Liver (tissue), 9 donors: Measurements from ENCODE around the gene GATA5. TPM values are rescaled to one million over a fixed set of nuclear protein-coding genes. Genes with fewer than 3 reads are reported as not detected.
"Not testable (repeated sequence)": the region's sequence is repeated elsewhere in the genome, so short reads cannot be mapped to it uniquely, and the experiment has no call there.

Experiments
- DNase-seq: peaks from one replicate; pipeline ENCODE4 v3.0.0-alpha.2; 2017; ENCODE audit warnings: low spot score
- H3K27ac ChIP-seq, 2 donors: one replicate each; pipeline ENCODE4 v1.7.0; 2013; ENCODE audit warnings: inconsistent platforms in 2 of 2, low read length in 2 of 2, control low read depth in 1 of 2, low read depth in 1 of 2, mild to moderate bottlenecking in 1 of 2
- H3K27me3 ChIP-seq, 4 donors: one replicate each; pipeline versions ENCODE4 v1.6.1 to v1.7.0; 2013; ENCODE audit warnings: low read length in 3 of 4, inconsistent platforms in 1 of 4, mild to moderate bottlenecking in 1 of 4, moderate library complexity in 1 of 4; ENCODE audit not compliant: control insufficient read depth in 4 of 4, insufficient read depth in 4 of 4
- H3K36me3 ChIP-seq, 4 donors: one replicate each; pipeline versions ENCODE4 v1.6.1 to v1.7.0; 2013; ENCODE audit warnings: low read length in 3 of 4, mild to moderate bottlenecking in 3 of 4, low read depth in 1 of 4, moderate library complexity in 1 of 4; ENCODE audit not compliant: control insufficient read depth in 4 of 4, insufficient read depth in 3 of 4
- H3K4me1 ChIP-seq, 4 donors: one replicate each; pipeline versions ENCODE4 v1.6.1 to v1.7.0; 2013; ENCODE audit warnings: low read length in 3 of 4, mild to moderate bottlenecking in 3 of 4, moderate library complexity in 1 of 4; ENCODE audit not compliant: control insufficient read depth in 4 of 4, insufficient read depth in 4 of 4
- H3K4me3 ChIP-seq, 3 donors: one replicate each; pipeline versions ENCODE4 v1.6.1 to v1.7.0; 2013; ENCODE audit warnings: low read length in 3 of 3, control low read depth in 1 of 3, low read depth in 1 of 3, mild to moderate bottlenecking in 1 of 3
- H3K9ac ChIP-seq, 2 donors: one replicate each; pipeline ENCODE4 v1.7.0; 2013; ENCODE audit warnings: low read length in 2 of 2, mild to moderate bottlenecking in 2 of 2, moderate library complexity in 2 of 2, control low read depth in 1 of 2, low read depth in 1 of 2
- H3K9me3 ChIP-seq, 4 donors: one replicate each; pipeline versions ENCODE4 v1.6.1 to v1.7.0; 2013; ENCODE audit warnings: low read length in 3 of 4; ENCODE audit not compliant: control insufficient read depth in 4 of 4
- EGR1 ChIP-seq, 2 donors: IDR thresholded peaks; 2 replicates each; pipeline ENCODE4 v1.6.1; 2016 to 2018; ENCODE audit warnings: antibody characterized with exemption in 2 of 2, low read depth in 2 of 2
- FOXA1 ChIP-seq: IDR thresholded peaks from 2 replicates; pipeline ENCODE4 v1.6.1; 2016; ENCODE audit warnings: antibody characterized with exemption
- FOXA2 ChIP-seq: IDR thresholded peaks from 2 replicates; pipeline ENCODE4 v1.6.1; 2016; ENCODE audit warnings: antibody characterized with exemption
- GABPA ChIP-seq, 2 donors: IDR thresholded peaks in 1 of 2; conservative IDR thresholded peaks in 1 of 2; 2 replicates each; pipeline ENCODE4 v1.6.1; 2016; ENCODE audit warnings: antibody characterized with exemption in 2 of 2, mild to moderate bottlenecking in 1 of 2, moderate library complexity in 1 of 2
- HNF4G ChIP-seq: IDR thresholded peaks from 2 replicates; pipeline ENCODE4 v1.6.1; 2016; ENCODE audit warnings: antibody characterized with exemption
- JUND ChIP-seq, 2 donors: IDR thresholded peaks; 2 replicates each; pipeline ENCODE4 v1.6.1; 2016; ENCODE audit warnings: antibody characterized with exemption in 2 of 2
- NR2F2 ChIP-seq: IDR thresholded peaks from 2 replicates; pipeline ENCODE4 v1.6.1; 2016; ENCODE audit warnings: antibody characterized with exemption
- RXRA ChIP-seq, 2 donors: IDR thresholded peaks; 2 replicates each; pipeline ENCODE4 v1.6.1; 2017 to 2018; ENCODE audit warnings: antibody characterized with exemption in 2 of 2, mild to moderate bottlenecking in 1 of 2
- TAF1 ChIP-seq: conservative IDR thresholded peaks from 2 replicates; pipeline ENCODE4 v1.6.1; 2016; ENCODE audit warnings: antibody characterized with exemption, mild to moderate bottlenecking
- WGBS: extraction: QIAGEN DNeasy Blood & Tissue Kit; methylation state at CpG from one replicate; pipeline ENCODE4 v1.1.7; 2013; 5-methylcytosine and 5-hydroxymethylcytosine counted together
- polyA plus RNA-seq, 2 donors: library from polyadenylated mRNA; stranded (reverse) in 1 of 2; unstranded in 1 of 2; fragments of 200-250 nt in 1 of 2; fragments of >200 nt in 1 of 2; fragmentation: Nextera tagmentation in 1 of 2; extraction: Ambion mirVana in 1 of 2; gene quantifications; one replicate each; pipeline versions ENCODE4 v1.2.1 to v1.2.3, GENCODE V29; 2013 to 2015
- total RNA-seq, 2 donors: library from RNA; depleted of rRNA; stranded (reverse); fragments of >200 nt; gene quantifications; one replicate each; pipeline ENCODE4 v1.2.3, GENCODE V29; 2014
- TF ChIP-seq, protein P1 (sequence below): IDR thresholded peaks from 2 replicates; pipeline ENCODE4 v1.6.1; 2016; ENCODE audit warnings: antibody characterized with exemption
- TF ChIP-seq, protein P2 (sequence below): fragments of 150-350 bp; IDR thresholded peaks from 2 replicates; pipeline ENCODE4 v1.5.1; 2017; ENCODE audit warnings: improper control_type of control experiment, low read depth, low read length; ENCODE audit not compliant: missing input control
- TF ChIP-seq, protein P3 (sequence below): IDR thresholded peaks from 2 replicates; pipeline ENCODE4 v1.6.1; 2016; ENCODE audit warnings: antibody characterized with exemption
- TF ChIP-seq, protein P4 (sequence below): IDR thresholded peaks from 2 replicates; pipeline ENCODE4 v1.6.1; 2016; ENCODE audit warnings: antibody characterized with exemption, mild to moderate bottlenecking
- donor health status: healthy.
- donor health status: healthy.
- donor health status: healthy.
- donor health status: healthy.
- donor health status: healthy.

The GATA5 gene
- total and polyA plus RNA-seq, 4 donors, result 0.25 to 6.1 (median 0.34) TPM

DNA sequence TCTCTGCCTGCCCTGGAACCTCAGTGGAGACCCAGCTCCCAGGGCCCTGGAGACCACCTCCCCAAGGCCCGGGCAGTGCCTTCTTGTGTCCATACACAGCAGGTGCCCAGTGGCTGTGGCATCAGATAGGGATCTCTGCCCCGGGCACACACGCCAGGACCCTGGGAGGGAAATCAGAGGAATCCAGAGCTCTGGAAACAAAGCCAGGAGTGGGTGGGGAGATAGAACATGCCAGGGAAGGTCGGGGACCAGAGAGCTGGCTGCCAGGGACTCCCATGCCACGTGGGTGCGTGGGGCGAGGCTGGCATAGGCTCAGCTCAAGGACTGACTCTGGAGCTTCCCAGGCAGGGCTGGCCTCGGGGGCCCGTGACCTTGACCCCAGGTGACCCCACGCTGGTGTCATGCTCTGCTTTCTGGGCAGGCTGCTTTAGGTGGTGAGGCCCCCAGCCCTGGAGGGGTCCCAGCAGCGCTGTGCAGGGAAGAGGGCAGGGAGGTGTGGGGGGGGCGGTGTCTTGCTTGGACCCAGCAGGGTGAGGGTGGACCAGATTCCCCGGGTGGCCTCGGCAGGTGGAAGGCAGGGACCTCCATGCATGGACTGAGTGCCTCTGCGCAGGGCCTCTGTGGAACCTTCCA lies 17.6 kb upstream of the GATA5 start (continued):
- TF ChIP-seq, protein P1, sequence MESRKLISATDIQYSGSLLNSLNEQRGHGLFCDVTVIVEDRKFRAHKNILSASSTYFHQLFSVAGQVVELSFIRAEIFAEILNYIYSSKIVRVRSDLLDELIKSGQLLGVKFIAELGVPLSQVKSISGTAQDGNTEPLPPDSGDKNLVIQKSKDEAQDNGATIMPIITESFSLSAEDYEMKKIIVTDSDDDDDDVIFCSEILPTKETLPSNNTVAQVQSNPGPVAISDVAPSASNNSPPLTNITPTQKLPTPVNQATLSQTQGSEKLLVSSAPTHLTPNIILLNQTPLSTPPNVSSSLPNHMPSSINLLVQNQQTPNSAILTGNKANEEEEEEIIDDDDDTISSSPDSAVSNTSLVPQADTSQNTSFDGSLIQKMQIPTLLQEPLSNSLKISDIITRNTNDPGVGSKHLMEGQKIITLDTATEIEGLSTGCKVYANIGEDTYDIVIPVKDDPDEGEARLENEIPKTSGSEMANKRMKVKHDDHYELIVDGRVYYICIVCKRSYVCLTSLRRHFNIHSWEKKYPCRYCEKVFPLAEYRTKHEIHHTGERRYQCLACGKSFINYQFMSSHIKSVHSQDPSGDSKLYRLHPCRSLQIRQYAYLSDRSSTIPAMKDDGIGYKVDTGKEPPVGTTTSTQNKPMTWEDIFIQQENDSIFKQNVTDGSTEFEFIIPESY, result no peak
- TF ChIP-seq, protein P2, sequence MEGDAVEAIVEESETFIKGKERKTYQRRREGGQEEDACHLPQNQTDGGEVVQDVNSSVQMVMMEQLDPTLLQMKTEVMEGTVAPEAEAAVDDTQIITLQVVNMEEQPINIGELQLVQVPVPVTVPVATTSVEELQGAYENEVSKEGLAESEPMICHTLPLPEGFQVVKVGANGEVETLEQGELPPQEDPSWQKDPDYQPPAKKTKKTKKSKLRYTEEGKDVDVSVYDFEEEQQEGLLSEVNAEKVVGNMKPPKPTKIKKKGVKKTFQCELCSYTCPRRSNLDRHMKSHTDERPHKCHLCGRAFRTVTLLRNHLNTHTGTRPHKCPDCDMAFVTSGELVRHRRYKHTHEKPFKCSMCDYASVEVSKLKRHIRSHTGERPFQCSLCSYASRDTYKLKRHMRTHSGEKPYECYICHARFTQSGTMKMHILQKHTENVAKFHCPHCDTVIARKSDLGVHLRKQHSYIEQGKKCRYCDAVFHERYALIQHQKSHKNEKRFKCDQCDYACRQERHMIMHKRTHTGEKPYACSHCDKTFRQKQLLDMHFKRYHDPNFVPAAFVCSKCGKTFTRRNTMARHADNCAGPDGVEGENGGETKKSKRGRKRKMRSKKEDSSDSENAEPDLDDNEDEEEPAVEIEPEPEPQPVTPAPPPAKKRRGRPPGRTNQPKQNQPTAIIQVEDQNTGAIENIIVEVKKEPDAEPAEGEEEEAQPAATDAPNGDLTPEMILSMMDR, result no peak

DNA sequence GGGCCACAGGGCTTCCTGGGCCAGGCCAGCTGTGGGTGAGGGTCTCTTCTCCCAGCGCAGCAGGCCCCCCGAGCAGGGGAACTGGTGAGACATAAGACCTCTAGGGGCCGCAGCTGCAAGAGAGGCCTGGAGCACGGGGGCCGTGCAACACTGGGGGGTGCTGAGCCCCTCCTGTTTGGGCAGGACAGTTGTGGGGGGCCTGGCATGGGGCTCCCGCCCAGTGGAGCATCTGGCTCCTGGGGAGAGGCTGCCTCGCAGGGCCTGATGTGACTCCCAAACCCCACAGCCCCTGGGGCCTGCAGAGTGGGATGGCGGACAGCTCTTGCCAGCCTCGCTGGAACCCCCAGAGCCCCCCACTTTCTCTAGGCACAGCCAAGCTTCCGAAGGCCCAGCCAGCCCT lies 16.9 kb upstream of the GATA5 start:
- 89% methylated on average over 10 of the region's 10 CpGs for WGBS
- H3K36me3 ChIP-seq, result no peaks in the 10 kb centered on the region
- no peak overlapping the region for H3K9ac ChIP-seq
- peaks cover 0 to 3% (median 0%) of the 10 kb centered on the region in 4 donors for H3K4me1 ChIP-seq
- no peak overlapping the region for H3K4me3 ChIP-seq
- DNase-seq, result no peak
- TF ChIP-seq RXRA (IDR thresholded peaks at IDR 0.05), result no peak
- no peak for TF ChIP-seq JUND (IDR thresholded peaks at IDR 0.05)
- no peak for TF ChIP-seq GABPA (IDR thresholded peaks at IDR 0.05 in 1 of 2, conservative IDR thresholded peaks at IDR 0.05 in 1 of 2)
- TF ChIP-seq NR2F2, result no peak
- no peak for TF ChIP-seq HNF4G
- no peak for TF ChIP-seq FOXA2
- TF ChIP-seq, protein P3, sequence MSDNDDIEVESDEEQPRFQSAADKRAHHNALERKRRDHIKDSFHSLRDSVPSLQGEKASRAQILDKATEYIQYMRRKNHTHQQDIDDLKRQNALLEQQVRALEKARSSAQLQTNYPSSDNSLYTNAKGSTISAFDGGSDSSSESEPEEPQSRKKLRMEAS, result no peak
- no peak for TF ChIP-seq TAF1
- TF ChIP-seq, protein P4, sequence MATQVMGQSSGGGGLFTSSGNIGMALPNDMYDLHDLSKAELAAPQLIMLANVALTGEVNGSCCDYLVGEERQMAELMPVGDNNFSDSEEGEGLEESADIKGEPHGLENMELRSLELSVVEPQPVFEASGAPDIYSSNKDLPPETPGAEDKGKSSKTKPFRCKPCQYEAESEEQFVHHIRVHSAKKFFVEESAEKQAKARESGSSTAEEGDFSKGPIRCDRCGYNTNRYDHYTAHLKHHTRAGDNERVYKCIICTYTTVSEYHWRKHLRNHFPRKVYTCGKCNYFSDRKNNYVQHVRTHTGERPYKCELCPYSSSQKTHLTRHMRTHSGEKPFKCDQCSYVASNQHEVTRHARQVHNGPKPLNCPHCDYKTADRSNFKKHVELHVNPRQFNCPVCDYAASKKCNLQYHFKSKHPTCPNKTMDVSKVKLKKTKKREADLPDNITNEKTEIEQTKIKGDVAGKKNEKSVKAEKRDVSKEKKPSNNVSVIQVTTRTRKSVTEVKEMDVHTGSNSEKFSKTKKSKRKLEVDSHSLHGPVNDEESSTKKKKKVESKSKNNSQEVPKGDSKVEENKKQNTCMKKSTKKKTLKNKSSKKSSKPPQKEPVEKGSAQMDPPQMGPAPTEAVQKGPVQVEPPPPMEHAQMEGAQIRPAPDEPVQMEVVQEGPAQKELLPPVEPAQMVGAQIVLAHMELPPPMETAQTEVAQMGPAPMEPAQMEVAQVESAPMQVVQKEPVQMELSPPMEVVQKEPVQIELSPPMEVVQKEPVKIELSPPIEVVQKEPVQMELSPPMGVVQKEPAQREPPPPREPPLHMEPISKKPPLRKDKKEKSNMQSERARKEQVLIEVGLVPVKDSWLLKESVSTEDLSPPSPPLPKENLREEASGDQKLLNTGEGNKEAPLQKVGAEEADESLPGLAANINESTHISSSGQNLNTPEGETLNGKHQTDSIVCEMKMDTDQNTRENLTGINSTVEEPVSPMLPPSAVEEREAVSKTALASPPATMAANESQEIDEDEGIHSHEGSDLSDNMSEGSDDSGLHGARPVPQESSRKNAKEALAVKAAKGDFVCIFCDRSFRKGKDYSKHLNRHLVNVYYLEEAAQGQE, result no peak
- no peak for TF ChIP-seq FOXA1
- TF ChIP-seq EGR1 (IDR thresholded peaks at IDR 0.05; ENCODE audit: low read depth in 2 of 2), result no peak
- no peaks in the 10 kb centered on the region for H3K9me3 ChIP-seq
- H3K27me3 ChIP-seq, result peaks cover 0 to 5% (median 1%) of the 10 kb centered on the region in 4 donors
- no peak overlapping the region for H3K27ac ChIP-seq

DNA sequence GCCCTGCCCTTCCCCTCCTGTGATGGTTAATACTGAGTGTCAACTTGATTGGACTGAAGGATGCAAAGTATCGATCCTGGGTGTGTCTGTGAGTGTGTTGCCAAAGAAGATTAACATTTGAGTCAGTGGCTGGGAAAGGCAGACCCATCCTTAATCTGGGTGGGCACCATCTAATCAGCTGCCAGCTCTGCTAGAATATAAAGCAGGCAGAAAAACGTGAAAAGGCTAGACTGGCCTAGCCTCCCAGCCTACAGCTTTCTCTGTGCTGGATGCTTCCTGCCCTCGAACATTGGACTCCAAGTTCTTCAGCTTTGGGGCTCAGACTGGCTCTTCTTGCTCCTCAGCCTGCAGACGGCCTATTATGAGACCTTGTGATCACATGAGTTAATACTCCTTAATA lies 15.0 kb upstream of the GATA5 start:
- not testable (repeated sequence) for H3K4me1 ChIP-seq

More for the DNA sequence above, 15.0 kb upstream of the GATA5 start:
- not testable (repeated sequence) for H3K27me3 ChIP-seq, H3K36me3 ChIP-seq, H3K4me3 ChIP-seq, H3K9ac ChIP-seq, H3K9me3 ChIP-seq, DNase-seq, H3K27ac ChIP-seq
- 73% methylated on average over 4 of the region's 4 CpGs for WGBS
